Osteocyte (in vitro differentiated cells): ENCODE results near the gene C4orf50. TPM values are rescaled to one million over a fixed set of nuclear protein-coding genes. Genes with fewer than 3 reads are reported as not detected.

ENCODE experiments used
- DNase-seq: peaks from one replicate; pipeline ENCODE4 v3.0.0; 2021; ENCODE audit warnings: mixed read lengths; ENCODE audit not compliant: unreplicated experiment; ENCODE audit errors: extremely low spot score
- H3K27ac Mint-ChIP-seq: one replicate; pipeline ENCODE4 v1.8.0; 2021; ENCODE audit warnings: mild to moderate bottlenecking, mixed read lengths; ENCODE audit not compliant: unreplicated experiment
- H3K27me3 Mint-ChIP-seq: one replicate; pipeline ENCODE4 v1.8.0; 2021; ENCODE audit warnings: mixed read lengths; ENCODE audit not compliant: unreplicated experiment
- H3K36me3 Mint-ChIP-seq: one replicate; pipeline ENCODE4 v1.8.0; 2021; ENCODE audit warnings: mixed read lengths; ENCODE audit not compliant: unreplicated experiment
- H3K4me1 Mint-ChIP-seq: one replicate; pipeline ENCODE4 v1.8.0; 2021; ENCODE audit warnings: mixed read lengths; ENCODE audit not compliant: unreplicated experiment
- H3K4me3 Mint-ChIP-seq: one replicate; pipeline ENCODE4 v1.8.0; 2021; ENCODE audit warnings: mild to moderate bottlenecking, moderate library complexity, mixed read lengths; ENCODE audit not compliant: unreplicated experiment
- H3K9me3 Mint-ChIP-seq: one replicate; pipeline ENCODE4 v1.8.0; 2021; ENCODE audit warnings: mixed read lengths; ENCODE audit not compliant: unreplicated experiment
- total RNA-seq: library from RNA; stranded (reverse); gene quantifications from 2 replicates; pipeline ENCODE4 v1.2.1, GENCODE V29; 2021
- TF ChIP-seq, protein P1 (sequence below): fragments of 200-600 bp; sonication (generic); IDR thresholded peaks from 2 replicates; pipeline ENCODE4 v1.5.0; 2021; ENCODE audit warnings: antibody characterized with exemption, mild to moderate bottlenecking, moderate library complexity

The C4orf50 gene
- total RNA-seq, 1 donor from 2014 or later, result not detected

DNA sequence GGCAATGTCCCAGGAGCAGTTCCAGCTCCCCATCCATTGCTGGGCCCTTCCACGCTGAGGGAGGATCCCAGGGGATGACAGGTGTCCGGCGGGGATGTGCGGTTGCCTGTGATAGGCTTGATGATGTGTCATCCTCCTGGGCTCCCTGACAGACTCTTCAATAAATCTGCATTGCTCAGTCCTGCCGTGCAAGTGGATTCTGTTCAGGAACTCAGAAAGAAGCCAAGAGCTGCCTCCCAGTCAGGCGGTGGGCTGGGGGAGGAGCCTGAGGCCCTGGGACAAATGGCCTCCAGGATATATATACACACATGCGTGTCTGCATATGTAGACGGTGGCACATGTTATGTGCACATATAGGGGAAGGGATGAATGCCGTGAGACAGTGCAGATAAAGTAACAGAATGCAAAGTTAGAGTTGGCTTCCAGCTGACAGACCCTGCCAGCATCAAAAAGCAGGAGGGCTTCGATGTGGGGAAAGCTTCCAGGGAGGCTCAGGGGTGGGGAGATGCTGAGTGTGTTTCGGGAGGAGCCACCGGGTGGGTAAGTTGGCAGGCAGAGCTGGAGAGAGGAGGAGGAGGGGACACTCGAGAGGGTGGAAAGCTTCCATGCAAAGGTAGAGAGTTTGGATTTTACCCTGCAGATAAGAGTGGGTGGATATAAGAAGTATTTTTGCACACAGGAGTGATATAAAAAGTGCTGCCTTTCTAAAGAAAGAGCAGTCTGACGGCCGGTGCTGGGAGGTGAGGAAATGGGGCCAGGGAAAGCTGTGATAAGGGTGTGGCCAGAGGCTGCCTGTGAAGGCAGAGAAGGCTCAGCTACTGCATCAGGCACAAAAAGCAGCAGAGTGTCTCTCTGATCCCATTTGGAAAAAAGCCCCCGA lies 96.9 kb downstream of the C4orf50 start:
- Mint-ChIP-seq H3K27me3 (peaks cover 30% of the 10 kb centered on the region), H3K27ac (no peak overlapping the region), H3K4me1 (no peaks in the 10 kb centered on the region), H3K4me3 (no peak overlapping the region), H3K36me3 (no peaks in the 10 kb centered on the region), H3K9me3 (no peaks in the 10 kb centered on the region)
- TF ChIP-seq, protein P1, sequence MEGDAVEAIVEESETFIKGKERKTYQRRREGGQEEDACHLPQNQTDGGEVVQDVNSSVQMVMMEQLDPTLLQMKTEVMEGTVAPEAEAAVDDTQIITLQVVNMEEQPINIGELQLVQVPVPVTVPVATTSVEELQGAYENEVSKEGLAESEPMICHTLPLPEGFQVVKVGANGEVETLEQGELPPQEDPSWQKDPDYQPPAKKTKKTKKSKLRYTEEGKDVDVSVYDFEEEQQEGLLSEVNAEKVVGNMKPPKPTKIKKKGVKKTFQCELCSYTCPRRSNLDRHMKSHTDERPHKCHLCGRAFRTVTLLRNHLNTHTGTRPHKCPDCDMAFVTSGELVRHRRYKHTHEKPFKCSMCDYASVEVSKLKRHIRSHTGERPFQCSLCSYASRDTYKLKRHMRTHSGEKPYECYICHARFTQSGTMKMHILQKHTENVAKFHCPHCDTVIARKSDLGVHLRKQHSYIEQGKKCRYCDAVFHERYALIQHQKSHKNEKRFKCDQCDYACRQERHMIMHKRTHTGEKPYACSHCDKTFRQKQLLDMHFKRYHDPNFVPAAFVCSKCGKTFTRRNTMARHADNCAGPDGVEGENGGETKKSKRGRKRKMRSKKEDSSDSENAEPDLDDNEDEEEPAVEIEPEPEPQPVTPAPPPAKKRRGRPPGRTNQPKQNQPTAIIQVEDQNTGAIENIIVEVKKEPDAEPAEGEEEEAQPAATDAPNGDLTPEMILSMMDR, result no peak
- no peak for DNase-seq

DNA sequence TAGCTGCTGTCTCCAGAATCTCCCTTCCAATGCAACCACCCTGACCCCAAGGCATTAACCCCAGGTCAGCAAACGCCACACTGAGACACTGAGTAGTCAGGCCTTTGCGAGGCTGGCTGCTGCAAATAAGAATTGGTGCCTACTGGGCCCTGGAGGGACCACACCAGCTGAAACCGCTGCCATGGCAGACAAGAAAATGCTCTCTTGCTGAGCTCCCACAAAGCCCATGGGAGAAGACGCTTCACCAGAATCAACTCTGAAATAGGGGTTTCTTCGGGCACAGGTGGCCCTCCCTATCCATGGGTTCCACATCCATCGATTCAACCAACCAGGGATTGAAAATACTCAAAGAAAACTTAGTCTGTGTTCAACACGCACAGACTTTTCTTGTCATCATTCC lies 98.7 kb downstream of the C4orf50 start:
- Mint-ChIP-seq H3K4me3 (no peak overlapping the region), H3K36me3 (no peaks in the 10 kb centered on the region), H3K9me3 (no peaks in the 10 kb centered on the region), H3K4me1 (no peaks in the 10 kb centered on the region), H3K27me3 (peaks cover 32% of the 10 kb centered on the region), H3K27ac (no peak overlapping the region)
- TF ChIP-seq, protein P1, result no peak
- no peak for DNase-seq

DNA sequence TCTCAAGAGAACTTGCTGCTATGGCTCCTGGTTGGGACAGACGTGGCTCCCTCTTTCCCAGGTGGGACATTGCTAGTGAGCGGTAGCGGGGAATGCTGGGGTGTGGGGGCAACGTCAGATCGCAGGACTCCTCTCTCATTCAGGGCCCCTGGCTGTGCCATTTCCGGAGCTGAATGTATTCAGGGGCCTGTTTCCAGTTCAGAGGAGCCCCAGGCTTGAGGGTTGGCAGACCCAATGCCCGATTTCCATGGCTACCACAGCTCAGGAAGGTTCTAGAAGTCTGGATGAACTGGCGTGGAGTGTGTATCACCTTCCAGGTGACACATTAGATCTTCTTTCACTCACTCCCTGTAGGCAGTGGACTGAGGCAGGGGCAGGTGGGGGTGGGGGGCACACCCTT lies 99.2 kb downstream of the C4orf50 start:
- peaks cover 34% of the 10 kb centered on the region for H3K27me3 Mint-ChIP-seq
- no peak for DNase-seq
- TF ChIP-seq, protein P1, result no peak
- H3K27ac Mint-ChIP-seq, result no peak overlapping the region
- no peaks in the 10 kb centered on the region for H3K4me1 Mint-ChIP-seq
- no peaks in the 10 kb centered on the region for H3K9me3 Mint-ChIP-seq
- no peaks in the 10 kb centered on the region for H3K36me3 Mint-ChIP-seq
- H3K4me3 Mint-ChIP-seq, result no peak overlapping the region

DNA sequence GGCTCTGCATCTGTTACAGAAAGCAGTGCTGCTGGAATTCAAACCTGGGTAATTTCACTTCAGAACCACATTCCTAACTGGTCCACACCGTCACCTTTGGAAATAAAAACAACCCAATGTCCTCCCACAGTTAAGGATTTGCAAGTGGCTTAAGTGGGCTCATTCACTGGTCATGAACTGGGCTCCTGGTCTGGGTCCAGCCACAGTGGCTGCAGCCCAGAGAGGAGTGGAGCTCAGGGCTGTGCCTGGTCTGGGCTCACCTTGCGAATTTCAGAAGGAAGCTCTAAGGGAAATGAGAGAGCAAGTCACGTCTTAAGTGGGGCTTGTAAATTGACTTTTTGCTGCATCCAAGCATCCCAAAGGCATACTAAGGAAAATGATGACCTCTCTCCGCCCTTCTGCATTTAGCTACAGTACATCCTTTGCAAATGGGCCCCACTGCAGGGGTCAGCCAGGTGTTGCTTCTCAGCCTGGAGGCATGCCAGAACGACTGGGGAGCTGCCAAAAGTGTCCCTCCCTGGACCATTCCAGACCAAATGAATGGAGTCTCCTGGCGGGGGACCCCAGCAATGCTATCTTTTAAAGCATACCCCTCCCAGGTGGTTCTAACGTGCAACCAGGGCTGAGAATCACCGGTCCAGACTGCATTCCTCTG lies 99.8 kb downstream of the C4orf50 start:
- H3K27me3 Mint-ChIP-seq, result peaks cover 40% of the 10 kb centered on the region
- no peaks in the 10 kb centered on the region for H3K9me3 Mint-ChIP-seq
- no peaks in the 10 kb centered on the region for H3K36me3 Mint-ChIP-seq
- no peaks in the 10 kb centered on the region for H3K4me1 Mint-ChIP-seq
- H3K4me3 Mint-ChIP-seq, result no peak overlapping the region
- no peak for DNase-seq
- TF ChIP-seq, protein P1, result no peak
- H3K27ac Mint-ChIP-seq, result no peak overlapping the region

GRCh38 chr4:5917672-5918071 lies 100.6 kb downstream of the C4orf50 start:
- no peaks in the 10 kb centered on the region for H3K36me3 Mint-ChIP-seq
- no peak for DNase-seq
- no peaks in the 10 kb centered on the region for H3K4me1 Mint-ChIP-seq
- no peak overlapping the region for H3K27ac Mint-ChIP-seq
- H3K27me3 Mint-ChIP-seq, result peaks cover 35% of the 10 kb centered on the region
- TF ChIP-seq, protein P1, result no peak
- H3K4me3 Mint-ChIP-seq, result no peak overlapping the region
- no peaks in the 10 kb centered on the region for H3K9me3 Mint-ChIP-seq
